Measurements from ENCODE around the gene ARAF. TPM values are rescaled to one million over a fixed set of nuclear protein-coding genes. Genes with fewer than 3 reads are reported as not detected.

ARAF gene
- total and polyA plus RNA-seq, 2 of the 13 experiments (the other 11 are each of a cell fraction or from before 2014, with no cell fraction given), result 18.0 to 33.1 TPM

GRCh38 chrX:47619486-47620302 lies 58.7 kb downstream of the ARAF start, which contains the start of gene SYN1 (continued):
- TF ChIP-seq ATF1 (CRISPR knock-in tag; IDR thresholded peaks at IDR 0.05) (no peak), ZNF281 (CRISPR knock-in tag; IDR thresholded peaks at IDR 0.05; ENCODE audit: borderline replicate concordance) (peak; percentile 81), ETV6 (CRISPR knock-in tag; conservative IDR thresholded peaks at IDR 0.05) (0 out of 2 replicates have a peak, but pooled peaks have one; percentile 47), ZNF639 (CRISPR knock-in tag; conservative IDR thresholded peaks at IDR 0.05) (no peak), FOSL2 (CRISPR knock-in tag; IDR thresholded peaks at IDR 0.05) (peak; percentile 56), CBX5 (CRISPR knock-in tag; IDR thresholded peaks at IDR 0.05; ENCODE audit: borderline replicate concordance) (no peak), MAFF (IDR thresholded peaks at IDR 0.05; ENCODE audit: low read depth, low read length) (no peak), CREB1 (IDR thresholded peaks at IDR 0.05) (peak; percentile 92), CREB1 (CRISPR knock-in tag; IDR thresholded peaks at IDR 0.05) (no peak), EHMT2 (IDR thresholded peaks at IDR 0.05; ENCODE audit: borderline replicate concordance, low read depth, low read length) (0 out of 2 replicates have a peak, but pooled peaks have one; percentile 71), POGK (CRISPR knock-in tag; conservative IDR thresholded peaks at IDR 0.05) (peak; percentile 58; the same call in 1 of the 2 replicates), NR2F6 (IDR thresholded peaks at IDR 0.05) (no peak), NR2F6 (CRISPR knock-in tag; IDR thresholded peaks at IDR 0.05) (no peak), ZNF549 (CRISPR knock-in tag; IDR thresholded peaks at IDR 0.05) (no peak), ZNF557 (CRISPR knock-in tag; IDR thresholded peaks at IDR 0.05) (0 out of 2 replicates have a peak, but pooled peaks have one; percentile 37), SP4 (CRISPR knock-in tag; IDR thresholded peaks at IDR 0.05) (peak; percentile 57; the same call in 1 of the 2 replicates), FOXO1 (CRISPR knock-in tag; IDR thresholded peaks at IDR 0.05) (no peak), TEF (CRISPR knock-in tag; IDR thresholded peaks at IDR 0.05) (no peak), ZNF7 (CRISPR knock-in tag; IDR thresholded peaks at IDR 0.05) (no peak), ZNF280D (CRISPR knock-in tag; IDR thresholded peaks at IDR 0.05) (no peak), HNF4A (CRISPR knock-in tag; IDR thresholded peaks at IDR 0.05) (no peak)
